ENCODE measurements around the gene PHLPP1.

DNA sequence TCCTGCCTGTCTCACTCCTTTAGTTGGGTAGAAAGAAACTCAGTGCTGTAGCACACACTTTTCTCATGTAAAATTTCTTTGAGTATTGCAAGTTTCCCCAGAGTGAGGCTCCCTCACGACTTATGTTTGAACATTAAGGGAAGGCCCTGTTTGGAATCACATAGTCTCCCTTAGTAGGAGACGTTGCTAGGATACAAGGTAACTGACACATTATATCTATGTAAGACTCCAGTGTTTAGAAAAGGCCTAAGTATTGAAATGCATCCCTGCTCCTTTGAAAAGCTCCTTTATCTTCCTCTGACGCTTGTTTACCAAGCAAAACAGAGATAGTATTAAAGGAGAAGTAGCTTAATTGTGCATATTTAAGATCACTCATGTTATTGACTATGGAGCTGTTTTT lies 248.2 kb downstream of the PHLPP1 start:
- TF ChIP-seq EP300 (IDR thresholded peaks at IDR 0.05; ENCODE audit: borderline replicate concordance) (no peak), RAD21 (IDR thresholded peaks at IDR 0.05; ENCODE audit: low read depth) (no peak), TAF1 (IDR thresholded peaks at IDR 0.05; ENCODE audit: low read depth) (no peak), CEBPB (IDR thresholded peaks at IDR 0.05) (no peak), TEAD4 (IDR thresholded peaks at IDR 0.05) (no peak), EGR1 (IDR thresholded peaks at IDR 0.05) (no peak), TCF12 (IDR thresholded peaks at IDR 0.05; ENCODE audit: low read depth) (no peak), YY1 (IDR thresholded peaks at IDR 0.05; ENCODE audit: low read depth) (no peak)
- TF ChIP-seq, protein P1, sequence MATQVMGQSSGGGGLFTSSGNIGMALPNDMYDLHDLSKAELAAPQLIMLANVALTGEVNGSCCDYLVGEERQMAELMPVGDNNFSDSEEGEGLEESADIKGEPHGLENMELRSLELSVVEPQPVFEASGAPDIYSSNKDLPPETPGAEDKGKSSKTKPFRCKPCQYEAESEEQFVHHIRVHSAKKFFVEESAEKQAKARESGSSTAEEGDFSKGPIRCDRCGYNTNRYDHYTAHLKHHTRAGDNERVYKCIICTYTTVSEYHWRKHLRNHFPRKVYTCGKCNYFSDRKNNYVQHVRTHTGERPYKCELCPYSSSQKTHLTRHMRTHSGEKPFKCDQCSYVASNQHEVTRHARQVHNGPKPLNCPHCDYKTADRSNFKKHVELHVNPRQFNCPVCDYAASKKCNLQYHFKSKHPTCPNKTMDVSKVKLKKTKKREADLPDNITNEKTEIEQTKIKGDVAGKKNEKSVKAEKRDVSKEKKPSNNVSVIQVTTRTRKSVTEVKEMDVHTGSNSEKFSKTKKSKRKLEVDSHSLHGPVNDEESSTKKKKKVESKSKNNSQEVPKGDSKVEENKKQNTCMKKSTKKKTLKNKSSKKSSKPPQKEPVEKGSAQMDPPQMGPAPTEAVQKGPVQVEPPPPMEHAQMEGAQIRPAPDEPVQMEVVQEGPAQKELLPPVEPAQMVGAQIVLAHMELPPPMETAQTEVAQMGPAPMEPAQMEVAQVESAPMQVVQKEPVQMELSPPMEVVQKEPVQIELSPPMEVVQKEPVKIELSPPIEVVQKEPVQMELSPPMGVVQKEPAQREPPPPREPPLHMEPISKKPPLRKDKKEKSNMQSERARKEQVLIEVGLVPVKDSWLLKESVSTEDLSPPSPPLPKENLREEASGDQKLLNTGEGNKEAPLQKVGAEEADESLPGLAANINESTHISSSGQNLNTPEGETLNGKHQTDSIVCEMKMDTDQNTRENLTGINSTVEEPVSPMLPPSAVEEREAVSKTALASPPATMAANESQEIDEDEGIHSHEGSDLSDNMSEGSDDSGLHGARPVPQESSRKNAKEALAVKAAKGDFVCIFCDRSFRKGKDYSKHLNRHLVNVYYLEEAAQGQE (IDR thresholded peaks at IDR 0.05; ENCODE audit: low read depth) = no peak
